ENCODE data around the gene SLC41A1.

The SLC41A1 gene

DNA sequence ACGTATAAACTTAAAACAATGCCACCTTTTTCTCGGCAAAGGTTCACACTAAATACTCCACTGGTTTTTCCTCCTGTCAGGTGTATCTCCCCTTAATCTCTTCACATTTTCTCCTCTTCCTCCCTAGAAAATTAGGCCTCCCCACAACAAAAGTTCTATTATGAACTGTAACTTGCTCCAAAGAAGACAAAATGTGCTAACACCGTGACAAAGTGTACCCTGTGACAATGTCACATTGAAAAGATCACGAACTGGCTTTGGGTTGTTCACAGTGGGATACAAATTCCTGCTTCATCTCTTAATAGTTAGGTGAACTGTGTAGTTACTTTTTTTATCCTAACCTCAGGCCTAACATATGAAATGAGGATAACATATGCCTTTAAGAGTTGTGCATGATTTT, 69.0 kb downstream of the SLC41A1 start:
- Histone ChIP-seq H3K27ac (ENCODE audit: low read depth, low read length) (no peak overlapping the region), H3K4me3 (ENCODE audit: low read depth, low read length) (no peak overlapping the region), H3K79me2 (ENCODE audit: control insufficient read depth, insufficient read depth, low read length, unreplicated experiment) (peaks cover 94% of the 10 kb centered on the region), H3K36me3 (ENCODE audit: insufficient read depth, low read length) (0 out of 2 replicates have a peak, but pooled peaks cover under 1% of the 10 kb centered on the region), H2AFZ (ENCODE audit: low read length, unreplicated experiment) (no peak overlapping the region), H3K4me1 (ENCODE audit: control insufficient read depth, insufficient read depth, low read length, unreplicated experiment) (peaks cover 54% of the 10 kb centered on the region), H3K27me3 (ENCODE audit: insufficient read depth, low read length) (no peaks in the 10 kb centered on the region)

DNA sequence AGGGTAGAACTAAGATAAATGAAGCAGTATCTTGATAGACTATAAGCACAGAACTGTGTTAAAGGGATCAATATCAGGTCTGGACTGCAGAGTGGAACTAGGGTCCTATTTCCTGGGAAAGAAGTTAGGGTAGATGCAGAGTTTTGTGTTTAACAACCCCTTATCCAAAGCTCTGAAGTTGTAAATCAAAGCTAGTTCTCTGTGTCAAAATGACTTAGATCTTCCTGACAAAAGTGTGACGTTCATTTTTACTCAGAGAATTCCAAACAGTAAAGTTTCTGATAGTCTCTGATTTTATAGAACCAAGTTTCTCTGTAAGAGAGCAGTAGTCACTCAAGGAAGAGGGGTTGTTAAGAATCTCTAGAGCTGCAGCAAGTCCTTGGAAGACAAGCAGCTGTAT, 71.3 kb downstream of the SLC41A1 start:
- no peak overlapping the region for H2AFZ ChIP-seq (ENCODE audit: low read length, unreplicated experiment)
- no peak overlapping the region for H3K4me3 ChIP-seq (ENCODE audit: low read depth, low read length)
- no peaks in the 10 kb centered on the region for H3K27me3 ChIP-seq (ENCODE audit: insufficient read depth, low read length)
- 0 out of 2 replicates have a peak, but pooled peaks cover 3% of the 10 kb centered on the region for H3K36me3 ChIP-seq (ENCODE audit: insufficient read depth, low read length)
- peaks cover 88% of the 10 kb centered on the region for H3K79me2 ChIP-seq (ENCODE audit: control insufficient read depth, insufficient read depth, low read length, unreplicated experiment)
- H3K4me1 ChIP-seq (ENCODE audit: control insufficient read depth, insufficient read depth, low read length, unreplicated experiment) = peaks cover 44% of the 10 kb centered on the region
- H3K27ac ChIP-seq (ENCODE audit: low read depth, low read length) = no peak overlapping the region

DNA sequence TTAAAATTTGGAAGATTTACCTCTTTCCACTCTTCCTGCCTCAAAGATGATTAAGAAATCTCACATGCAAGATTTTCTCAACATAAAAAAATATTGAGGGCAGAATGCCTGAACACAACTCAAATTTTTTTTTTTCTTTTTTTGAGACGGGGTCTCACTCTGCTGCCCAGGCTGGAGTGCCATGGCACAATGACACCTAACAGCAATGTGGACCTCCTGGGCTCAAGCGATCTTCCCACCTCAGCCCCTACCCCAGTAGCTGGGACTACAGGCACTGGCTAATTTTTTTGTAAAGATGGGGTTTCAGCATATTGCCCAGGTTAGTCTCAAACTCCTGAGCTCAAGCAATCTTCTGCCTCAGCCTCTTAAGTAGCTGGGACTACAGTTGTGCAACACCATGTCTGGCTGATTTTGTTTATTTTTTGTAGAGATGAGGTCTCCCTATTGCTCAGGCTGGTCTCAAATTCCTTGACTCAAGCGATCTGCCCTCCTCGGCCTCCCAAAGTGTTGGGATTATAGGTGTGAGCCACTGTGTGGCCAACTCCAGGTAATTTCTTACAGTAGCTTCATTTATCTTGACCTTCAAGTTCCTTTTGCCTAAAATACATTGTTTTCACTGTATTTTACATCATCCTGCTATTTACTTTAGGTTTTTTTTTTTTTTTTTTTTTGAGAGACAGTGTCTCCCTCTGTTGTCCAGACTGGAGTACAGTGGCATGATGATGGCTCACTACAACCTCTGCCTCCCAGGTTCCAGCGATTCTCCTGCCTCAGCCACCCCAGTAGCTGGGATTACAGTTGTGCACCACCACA, 73.4 kb downstream of the SLC41A1 start:
- H3K4me3 ChIP-seq (ENCODE audit: low read depth, low read length) = no peak overlapping the region
- H2AFZ ChIP-seq (ENCODE audit: low read length, unreplicated experiment) = no peak overlapping the region
- peaks cover 86% of the 10 kb centered on the region for H3K79me2 ChIP-seq (ENCODE audit: control insufficient read depth, insufficient read depth, low read length, unreplicated experiment)
- H3K36me3 ChIP-seq (ENCODE audit: insufficient read depth, low read length) = peaks cover 14% of the 10 kb centered on the region
- peaks cover 36% of the 10 kb centered on the region for H3K4me1 ChIP-seq (ENCODE audit: control insufficient read depth, insufficient read depth, low read length, unreplicated experiment)
- H3K27ac ChIP-seq (ENCODE audit: low read depth, low read length) = no peak overlapping the region
- no peaks in the 10 kb centered on the region for H3K27me3 ChIP-seq (ENCODE audit: insufficient read depth, low read length)

Data from ACC112 (cell line).